ENCODE data around the gene NAALAD2. TPM values are rescaled to one million over a fixed set of nuclear protein-coding genes. Genes with fewer than 3 reads are reported as not detected.

Gene NAALAD2
- total and polyA plus RNA-seq, 2 donors (not counting 1 experiment from before 2014, with no cell fraction given), result 0.66 to 2.2 TPM

DNA sequence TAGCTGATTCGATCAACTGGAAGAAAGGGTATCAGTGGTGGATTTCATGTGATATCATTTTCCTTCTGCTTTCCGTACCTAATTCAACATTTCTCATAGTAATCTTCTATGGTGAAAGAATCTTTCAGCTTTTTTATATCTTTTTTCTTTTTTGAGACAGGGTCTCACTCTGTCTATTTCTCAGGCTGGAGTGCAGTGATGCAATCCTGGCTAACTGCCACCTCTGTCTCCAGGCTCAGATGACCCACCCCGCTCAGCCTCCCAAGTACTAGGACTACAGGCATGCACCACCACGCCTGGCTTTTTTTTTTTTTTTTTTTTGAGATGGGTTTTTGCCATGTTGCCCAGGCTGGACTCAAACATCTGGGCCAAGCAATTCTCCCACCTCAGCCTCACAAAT, 107.0 kb downstream of the NAALAD2 start:
- H4K20me1 ChIP-seq (ENCODE audit: control insufficient read depth, extremely low read depth, insufficient read depth, low read length), result no peaks in the 10 kb centered on the region
- TF ChIP-seq, protein P1, sequence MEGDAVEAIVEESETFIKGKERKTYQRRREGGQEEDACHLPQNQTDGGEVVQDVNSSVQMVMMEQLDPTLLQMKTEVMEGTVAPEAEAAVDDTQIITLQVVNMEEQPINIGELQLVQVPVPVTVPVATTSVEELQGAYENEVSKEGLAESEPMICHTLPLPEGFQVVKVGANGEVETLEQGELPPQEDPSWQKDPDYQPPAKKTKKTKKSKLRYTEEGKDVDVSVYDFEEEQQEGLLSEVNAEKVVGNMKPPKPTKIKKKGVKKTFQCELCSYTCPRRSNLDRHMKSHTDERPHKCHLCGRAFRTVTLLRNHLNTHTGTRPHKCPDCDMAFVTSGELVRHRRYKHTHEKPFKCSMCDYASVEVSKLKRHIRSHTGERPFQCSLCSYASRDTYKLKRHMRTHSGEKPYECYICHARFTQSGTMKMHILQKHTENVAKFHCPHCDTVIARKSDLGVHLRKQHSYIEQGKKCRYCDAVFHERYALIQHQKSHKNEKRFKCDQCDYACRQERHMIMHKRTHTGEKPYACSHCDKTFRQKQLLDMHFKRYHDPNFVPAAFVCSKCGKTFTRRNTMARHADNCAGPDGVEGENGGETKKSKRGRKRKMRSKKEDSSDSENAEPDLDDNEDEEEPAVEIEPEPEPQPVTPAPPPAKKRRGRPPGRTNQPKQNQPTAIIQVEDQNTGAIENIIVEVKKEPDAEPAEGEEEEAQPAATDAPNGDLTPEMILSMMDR (conservative IDR thresholded peaks at IDR 0.05 in 1 of 2, IDR thresholded peaks at IDR 0.05 in 1 of 2; ENCODE audit: low read depth in 1 of 2, low read length in 2 of 2), result no peak
- TF ChIP-seq EZH2 (IDR thresholded peaks at IDR 0.05; ENCODE audit: low read length, missing control alignments), result no peak
- H2AFZ ChIP-seq (ENCODE audit: low read length), result no peak overlapping the region
- no peaks in the 10 kb centered on the region for H3K9me3 ChIP-seq (ENCODE audit: control insufficient read depth, insufficient read depth, low read depth, low read length)
- H3K9ac ChIP-seq (ENCODE audit: insufficient read depth, low read length), result no peak overlapping the region
- H3K4me2 ChIP-seq (ENCODE audit: extremely low read depth, insufficient read depth, low read length), result no peak overlapping the region
- DNase-seq (ENCODE audit: low read depth in 2 of 2), result no peak
- no peaks in the 10 kb centered on the region for H3K4me1 ChIP-seq (ENCODE audit: control insufficient read depth, extremely low read depth, insufficient read depth, low read length)
- H3K27ac ChIP-seq (ENCODE audit: insufficient read depth, low read length), result no peak overlapping the region
- H3K79me2 ChIP-seq (ENCODE audit: control insufficient read depth, insufficient read depth, low read length), result no peaks in the 10 kb centered on the region
- no peak overlapping the region for H3K4me3 ChIP-seq (replicated peaks in 1 of 4; ENCODE audit: control extremely low read depth in 1 of 4, insufficient read depth in 1 of 4, low read depth in 3 of 4, low read length in 4 of 4)
- no peaks in the 10 kb centered on the region for H3K36me3 ChIP-seq (ENCODE audit: control insufficient read depth, insufficient read depth, low read length)
- H3K27me3 ChIP-seq (ENCODE audit: control insufficient read depth, insufficient read depth, low read length), result no peaks in the 10 kb centered on the region

Other genes with a start within 250 kb of the NAALAD2 start
- not detected in 2 replicates for gene TRIM49D1, start 212.4 kb upstream of the NAALAD2 start, total RNA-seq
- gene TRIM49D1, start 212.4 kb upstream of the NAALAD2 start, polyA plus RNA-seq, result not detected in 2 replicates
- gene TRIM49D2, start 210.6 kb upstream of the NAALAD2 start, total RNA-seq, result not detected in 2 replicates
- not detected in 2 replicates for gene TRIM49D2, start 210.6 kb upstream of the NAALAD2 start, polyA plus RNA-seq
- gene TRIM64, start 168.6 kb upstream of the NAALAD2 start, total RNA-seq, result not detected in 2 replicates
- gene TRIM64, start 168.6 kb upstream of the NAALAD2 start, polyA plus RNA-seq, result not detected in 2 replicates
- gene TRIM49C, start 103.6 kb upstream of the NAALAD2 start, total RNA-seq, result not detected in 2 replicates
- gene TRIM49C, start 103.6 kb upstream of the NAALAD2 start, polyA plus RNA-seq, result not detected in 2 replicates
- not detected in 2 replicates for gene UBTFL1, start 48.7 kb upstream of the NAALAD2 start, total RNA-seq
- not detected in 2 replicates for gene UBTFL1, start 48.7 kb upstream of the NAALAD2 start, polyA plus RNA-seq
- gene CHORDC1, start 88.4 kb downstream of the NAALAD2 start, total RNA-seq, result 42.9 and 46.9 TPM in 2 replicates
- gene CHORDC1, start 88.4 kb downstream of the NAALAD2 start, polyA plus RNA-seq, result 15.8 and 31.7 TPM in 2 replicates